ENCODE data around the gene SMIM31. TPM values are rescaled to one million over a fixed set of nuclear protein-coding genes. Genes with fewer than 3 reads are reported as not detected.

The SMIM31 gene
- total RNA-seq (1 to 10 TPM in 4 of 6 donors, under 1 TPM in 2; 0.74 to 4.2 (median 2.3) TPM), polyA plus RNA-seq (under 1 TPM; 0.54 to 0.61 TPM)

- Histone ChIP-seq H3K27me3 (no peaks in the 10 kb centered on the region), H3K9me3 (no peaks in the 10 kb centered on the region), H3K27ac (peak within 1 kb of the TSS in 3 of 4 donors; percentile 28 to 74 (median 46)), H3K4me3 (peak within 1 kb of the TSS in 2 of 4 donors; percentile 17 to 27), H3K36me3 (no peaks in the 10 kb centered on the region), H3K4me1 (no peaks in the 10 kb centered on the region)
- ATAC-seq (peak; percentile 89 to 97 (median 92)), FAIRE-seq (peak; percentile 68), DNase-seq (peak in 1 of 6 donors; percentile 25)
- 15 to 22% methylated on average over 7 of the region's 7 CpGs for WGBS, 2 donors
- intact Hi-C loops (cut with DNase I): no loop called here
- no peak for TF ChIP-seq CTCF (IDR thresholded peaks at IDR 0.05)
Observed at GRCh38 chr4:164753873-164754488, at the start of gene SMIM31. Gene SMIM31, plus strand, starts transcription at chr4:164754131. Its CDS starts 16,313 bp downstream, at chr4:164770444.

- intact Hi-C loops (cut with DNase I): no loop called here
- WGBS, 2 donors: 49 to 51% methylated on average over 4 of the region's 4 CpGs
- no peaks in the 10 kb centered on the region for H3K27me3 ChIP-seq
- no peaks in the 10 kb centered on the region for H3K4me1 ChIP-seq
- H3K36me3 ChIP-seq: no peaks in the 10 kb centered on the region
- no peak for FAIRE-seq
- ATAC-seq: no peak
- H3K4me3 ChIP-seq: no peak overlapping the region
- DNase-seq: no peak
- no peaks in the 10 kb centered on the region for H3K9me3 ChIP-seq
- no peak overlapping the region for H3K27ac ChIP-seq
- TF ChIP-seq CTCF (IDR thresholded peaks at IDR 0.05): no peak
Observed at GRCh38 chr4:164706675-164707074, 47.3 kb upstream of the SMIM31 start.

- H3K36me3 ChIP-seq: no peaks in the 10 kb centered on the region
- no peak overlapping the region for H3K4me3 ChIP-seq
- 52 to 74% methylated on average over 3 of the region's 3 CpGs for WGBS, 2 donors
- ATAC-seq (no peak), FAIRE-seq (no peak), DNase-seq (no peak)
- H3K27ac ChIP-seq: no peak overlapping the region
- H3K27me3 ChIP-seq: no peaks in the 10 kb centered on the region
- H3K4me1 ChIP-seq: no peaks in the 10 kb centered on the region
- H3K9me3 ChIP-seq: no peaks in the 10 kb centered on the region
- intact Hi-C loops (cut with DNase I): no loop called here
- TF ChIP-seq CTCF (IDR thresholded peaks at IDR 0.05): no peak
Observed at GRCh38 chr4:164716901-164717300, 37.0 kb upstream of the SMIM31 start.

GRCh38 chr4:164718827-164719226, 35.1 kb upstream of the SMIM31 start:
- TF ChIP-seq CTCF (IDR thresholded peaks at IDR 0.05): no peak
- H3K9me3 ChIP-seq: no peaks in the 10 kb centered on the region
- no peaks in the 10 kb centered on the region for H3K27me3 ChIP-seq
- DNase-seq (no peak), FAIRE-seq (no peak), ATAC-seq (no peak)
- WGBS, 2 donors: 70 to 77% methylated on average over 2 of the region's 2 CpGs
- H3K4me1 ChIP-seq: no peaks in the 10 kb centered on the region
- H3K4me3 ChIP-seq: no peak overlapping the region
- H3K27ac ChIP-seq: no peak overlapping the region
- no peaks in the 10 kb centered on the region for H3K36me3 ChIP-seq
- intact Hi-C loops (cut with DNase I): no loop called here

- ATAC-seq (no peak), FAIRE-seq (no peak), DNase-seq (no peak)
- H3K27me3 ChIP-seq: no peaks in the 10 kb centered on the region
- H3K4me1 ChIP-seq: no peaks in the 10 kb centered on the region
- no peaks in the 10 kb centered on the region for H3K36me3 ChIP-seq
- WGBS, 2 donors: 60 to 75% methylated on average over 4 of the region's 4 CpGs
- H3K4me3 ChIP-seq: no peak overlapping the region
- no peak overlapping the region for H3K27ac ChIP-seq
- intact Hi-C loops (cut with DNase I): loop anchor here in 1 of 3 donors (10.0 kb wide), 1 partner anchor 1170 kb away; no protein-coding TSS in a partner anchor
- TF ChIP-seq CTCF (IDR thresholded peaks at IDR 0.05): no peak
- H3K9me3 ChIP-seq: no peaks in the 10 kb centered on the region
Observed at GRCh38 chr4:164725066-164725465, 28.9 kb upstream of the SMIM31 start.
